ENCODE measurements around the gene ELOVL6.
"Not testable (repeated sequence)": the region's sequence is repeated elsewhere in the genome, so short reads cannot be mapped to it uniquely, and the experiment has no call there.

DNA sequence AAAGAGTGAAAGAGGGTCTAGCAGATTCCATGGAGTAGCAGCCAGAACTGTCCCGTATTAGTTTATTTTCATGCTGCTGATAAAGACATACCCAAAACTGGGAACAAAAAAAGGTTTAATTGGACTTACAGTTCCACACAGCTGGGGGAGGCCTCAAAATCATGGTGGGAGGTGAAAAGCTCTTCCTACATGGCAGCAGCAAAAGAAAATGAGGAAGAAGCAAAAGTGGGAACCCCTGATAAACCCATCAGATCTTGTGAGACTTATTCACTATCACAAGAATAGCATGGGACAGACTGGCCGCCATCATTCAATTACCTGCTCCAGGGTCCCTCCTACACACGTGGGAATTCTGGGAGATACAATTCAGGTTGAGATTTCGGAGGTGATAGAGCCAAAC, 18.8 kb upstream of the ELOVL6 start:
- TF ChIP-seq, protein P1, sequence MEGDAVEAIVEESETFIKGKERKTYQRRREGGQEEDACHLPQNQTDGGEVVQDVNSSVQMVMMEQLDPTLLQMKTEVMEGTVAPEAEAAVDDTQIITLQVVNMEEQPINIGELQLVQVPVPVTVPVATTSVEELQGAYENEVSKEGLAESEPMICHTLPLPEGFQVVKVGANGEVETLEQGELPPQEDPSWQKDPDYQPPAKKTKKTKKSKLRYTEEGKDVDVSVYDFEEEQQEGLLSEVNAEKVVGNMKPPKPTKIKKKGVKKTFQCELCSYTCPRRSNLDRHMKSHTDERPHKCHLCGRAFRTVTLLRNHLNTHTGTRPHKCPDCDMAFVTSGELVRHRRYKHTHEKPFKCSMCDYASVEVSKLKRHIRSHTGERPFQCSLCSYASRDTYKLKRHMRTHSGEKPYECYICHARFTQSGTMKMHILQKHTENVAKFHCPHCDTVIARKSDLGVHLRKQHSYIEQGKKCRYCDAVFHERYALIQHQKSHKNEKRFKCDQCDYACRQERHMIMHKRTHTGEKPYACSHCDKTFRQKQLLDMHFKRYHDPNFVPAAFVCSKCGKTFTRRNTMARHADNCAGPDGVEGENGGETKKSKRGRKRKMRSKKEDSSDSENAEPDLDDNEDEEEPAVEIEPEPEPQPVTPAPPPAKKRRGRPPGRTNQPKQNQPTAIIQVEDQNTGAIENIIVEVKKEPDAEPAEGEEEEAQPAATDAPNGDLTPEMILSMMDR (conservative IDR thresholded peaks at IDR 0.05 in 1 of 2, IDR thresholded peaks at IDR 0.05 in 1 of 2; ENCODE audit: low read depth in 1 of 2, low read length in 2 of 2): not testable (repeated sequence)
- TF ChIP-seq EZH2 (IDR thresholded peaks at IDR 0.05; ENCODE audit: low read length, missing control alignments): not testable (repeated sequence)
